HG02623 (cell line): ENCODE results near the gene PTK6.

ENCODE experiments used
- ATAC-seq: cut with Tn5 transposase; IDR thresholded peaks from one replicate; pipeline ENCODE4 v1.9.1; 2021; ENCODE audit warnings: moderate library complexity; ENCODE audit not compliant: unreplicated experiment

PTK6 gene

DNA sequence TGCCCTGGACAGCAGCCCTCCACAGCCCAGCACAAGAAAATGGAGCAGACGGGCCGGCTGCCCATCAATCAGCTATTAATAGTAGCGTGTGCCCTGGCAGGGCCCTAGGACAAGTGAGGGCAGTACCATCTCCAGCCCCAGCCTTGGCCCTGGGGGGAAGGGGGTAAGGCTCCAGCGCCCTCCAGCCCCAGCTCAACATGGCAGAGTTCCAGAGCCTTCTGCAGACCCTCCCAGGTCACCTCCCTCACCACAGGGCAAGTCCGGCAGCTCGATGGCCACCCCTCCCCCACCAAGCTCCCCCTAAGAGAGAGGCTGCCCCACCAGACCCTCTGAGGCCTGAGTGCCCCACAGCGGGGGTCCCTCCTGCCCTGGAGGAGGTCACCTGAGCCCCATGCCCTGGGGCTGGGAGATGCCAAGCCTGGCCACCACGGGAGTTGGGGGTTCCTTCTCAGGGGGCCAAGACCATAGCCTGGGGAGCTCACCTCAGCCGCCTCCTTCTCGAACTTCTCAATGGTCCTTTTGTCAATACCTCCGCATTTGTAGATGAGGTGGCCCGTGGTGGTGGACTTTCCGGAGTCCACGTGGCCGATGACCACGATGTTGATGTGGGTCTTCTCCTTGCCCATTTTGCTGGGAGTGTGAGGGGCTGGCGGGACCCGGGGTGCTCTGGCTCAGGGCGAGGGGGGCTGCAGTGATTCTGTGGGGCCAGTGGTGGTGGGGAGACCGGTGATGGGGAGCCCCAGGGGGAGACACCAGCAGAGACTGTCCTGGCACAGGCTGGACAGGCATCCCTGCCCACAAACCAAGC, 39.8 kb downstream of the PTK6 start:
- ATAC-seq = no peak

DNA sequence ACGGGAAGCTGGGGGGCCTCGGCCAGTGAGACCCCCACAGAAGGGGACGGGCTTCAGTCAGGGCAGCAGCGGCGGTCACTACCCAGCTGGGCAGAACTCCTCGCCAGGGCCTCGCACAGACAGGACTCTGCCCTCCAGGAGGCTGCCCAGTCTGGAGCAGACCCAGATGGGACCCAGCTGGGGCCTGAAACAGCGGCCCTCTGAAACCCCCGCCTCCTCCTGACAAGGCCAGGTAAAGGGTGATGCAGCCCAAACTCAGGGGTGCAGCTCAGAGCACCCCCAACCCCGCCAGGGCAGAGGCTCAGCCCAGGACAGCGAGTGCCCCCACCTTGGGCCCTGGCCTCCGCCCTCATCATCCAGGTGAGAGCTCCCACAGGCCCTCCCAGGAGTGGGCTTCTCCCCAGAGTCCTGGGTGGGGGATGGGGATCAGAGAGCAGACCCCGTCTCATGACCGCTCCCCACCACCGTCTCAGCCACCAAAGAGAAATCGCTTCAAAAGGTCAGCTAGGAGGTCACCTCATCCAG, 40.5 kb downstream of the PTK6 start:
- no peak for ATAC-seq

DNA sequence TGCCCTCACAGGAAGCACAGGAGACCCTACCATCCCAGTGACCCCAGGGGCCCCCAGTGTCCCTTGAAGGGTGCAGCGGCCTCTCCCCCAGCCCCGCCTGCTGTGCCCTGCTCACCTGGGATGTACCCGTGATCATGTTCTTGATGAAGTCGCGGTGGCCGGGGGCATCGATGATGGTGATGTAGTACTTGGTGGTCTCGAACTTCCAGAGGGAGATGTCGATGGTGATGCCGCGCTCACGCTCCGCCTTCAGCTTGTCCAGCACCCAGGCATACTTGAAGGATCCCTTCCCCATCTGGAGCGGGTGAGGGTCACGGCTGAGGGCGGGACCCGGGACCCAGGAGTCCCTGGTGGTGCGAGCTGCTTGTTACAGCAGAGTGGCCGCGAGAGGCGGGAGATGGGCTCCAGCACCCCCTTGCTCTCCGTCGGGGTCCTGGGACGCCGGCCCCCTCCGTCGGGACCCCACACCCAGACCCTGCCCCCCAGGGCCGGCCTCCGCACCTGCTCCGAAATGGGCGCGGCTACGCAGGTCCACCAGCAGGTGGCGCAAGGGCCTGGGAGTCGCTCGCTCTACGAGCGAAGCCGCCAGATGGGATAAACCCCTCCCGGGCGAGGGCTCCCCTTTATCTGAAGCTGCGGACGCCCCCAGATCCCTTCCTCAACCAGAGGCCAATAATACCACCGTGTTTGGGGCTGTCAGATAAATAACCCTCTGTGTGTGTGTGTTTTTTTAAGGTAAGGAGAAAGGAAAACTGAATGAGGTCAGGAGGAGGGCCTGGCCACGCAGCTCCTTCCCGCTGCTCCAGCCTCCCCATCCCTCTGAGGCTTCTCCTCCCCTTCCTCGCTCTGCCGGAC, 41.2 kb downstream of the PTK6 start:
- ATAC-seq = no peak

DNA sequence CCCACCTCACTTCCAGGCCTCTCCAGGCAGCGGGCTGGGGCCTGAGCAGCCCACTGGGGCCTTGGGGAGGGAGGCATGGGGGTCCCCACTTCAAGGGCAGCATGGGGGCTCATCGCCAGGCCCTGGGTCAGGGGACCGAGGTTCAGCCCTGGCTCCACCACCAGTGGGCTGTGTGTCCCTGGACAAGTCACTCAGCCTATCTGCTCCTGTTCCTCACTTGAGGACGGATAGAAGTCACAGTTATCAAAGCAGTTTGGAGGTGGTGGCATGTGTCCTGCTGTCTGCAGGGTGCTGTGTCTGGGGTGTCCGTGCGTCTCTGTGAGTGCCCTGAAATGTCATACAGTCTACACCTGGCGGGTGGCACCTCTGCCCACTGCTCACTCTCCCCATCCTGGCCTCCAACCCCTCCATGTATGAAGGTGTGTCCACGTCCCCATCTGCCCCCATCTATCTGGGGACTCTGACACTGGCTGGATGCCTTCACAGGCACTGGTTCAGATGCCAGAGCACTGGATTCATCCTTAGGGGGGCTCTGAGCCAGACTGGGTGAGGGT, 41.9 kb downstream of the PTK6 start:
- ATAC-seq = no peak

DNA sequence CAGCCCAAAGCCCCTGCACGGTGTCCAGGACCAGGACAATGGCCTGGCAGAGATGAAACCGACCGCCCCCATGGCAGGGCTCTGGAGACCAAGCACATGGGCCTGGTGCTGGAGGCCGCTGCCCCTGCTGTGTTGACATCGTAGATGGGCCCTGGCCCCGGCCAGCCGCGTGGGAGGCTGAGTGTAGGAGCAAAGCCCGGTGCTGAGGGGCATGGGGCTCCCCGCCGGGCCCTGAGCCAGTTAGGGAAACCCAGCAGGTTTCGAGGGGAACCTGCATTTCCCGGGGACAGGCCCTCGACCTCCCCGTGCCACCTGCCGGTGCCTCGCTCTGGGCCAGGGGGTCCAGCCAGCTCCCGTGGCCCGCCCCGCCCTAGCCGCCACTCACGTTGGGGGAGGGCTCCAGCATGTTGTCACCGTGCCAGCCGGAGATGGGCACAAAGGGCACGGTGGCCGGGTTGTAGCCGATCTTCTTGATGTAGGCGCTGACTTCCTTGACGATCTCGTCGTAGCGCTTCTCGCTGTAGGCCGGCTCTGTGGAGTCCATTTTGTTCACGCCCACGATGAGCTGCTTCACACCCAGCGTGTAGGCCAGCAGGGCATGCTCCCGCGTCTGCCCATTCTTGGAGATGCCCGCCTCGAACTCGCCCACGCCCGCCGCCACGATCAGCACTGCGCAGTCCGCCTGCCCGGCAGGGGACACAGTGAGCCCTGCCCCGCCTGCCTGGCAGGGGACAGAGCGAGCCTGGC, 42.6 kb downstream of the PTK6 start:
- no peak for ATAC-seq

DNA sequence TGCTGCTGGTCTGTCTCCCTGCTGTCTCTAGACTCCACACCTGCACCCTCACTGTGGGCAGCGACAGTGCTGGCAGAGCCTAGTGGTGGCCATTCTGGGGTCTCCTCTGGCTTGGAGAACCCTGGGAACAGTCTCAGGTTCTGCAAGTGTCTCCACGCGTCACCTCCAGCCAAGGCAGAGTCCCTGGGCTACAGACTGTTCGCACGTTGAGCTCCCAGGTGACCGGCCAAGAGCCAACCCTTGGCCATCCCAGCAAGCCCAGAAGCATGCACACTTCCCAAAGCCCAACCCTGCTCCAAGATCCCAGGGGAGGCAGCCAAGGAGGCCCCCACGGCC, 43.1 kb downstream of the PTK6 start:
- ATAC-seq = no peak

DNA sequence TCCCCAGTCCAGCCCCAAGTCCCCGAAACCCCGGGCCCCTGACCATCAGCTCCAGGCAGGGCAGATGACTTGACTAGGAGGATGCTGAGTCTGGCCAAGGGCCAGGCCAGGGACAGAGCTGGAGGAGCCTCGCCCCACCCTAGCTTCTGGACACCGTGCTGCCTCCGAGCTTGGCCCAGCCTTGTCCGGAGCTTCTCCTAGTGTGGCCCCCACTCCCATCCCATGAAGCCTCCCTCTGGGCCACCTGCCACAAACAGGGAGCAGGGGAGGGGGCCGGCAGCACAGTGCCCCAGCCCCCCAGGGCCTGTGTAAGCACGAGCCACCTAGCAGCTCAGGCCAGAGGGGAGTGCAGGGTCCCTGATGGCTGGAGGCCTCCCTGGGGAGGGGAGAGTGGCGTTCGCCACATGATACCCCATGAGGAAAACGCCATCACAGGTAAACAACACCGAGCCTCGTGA, 43.6 kb downstream of the PTK6 start:
- ATAC-seq = no peak

DNA sequence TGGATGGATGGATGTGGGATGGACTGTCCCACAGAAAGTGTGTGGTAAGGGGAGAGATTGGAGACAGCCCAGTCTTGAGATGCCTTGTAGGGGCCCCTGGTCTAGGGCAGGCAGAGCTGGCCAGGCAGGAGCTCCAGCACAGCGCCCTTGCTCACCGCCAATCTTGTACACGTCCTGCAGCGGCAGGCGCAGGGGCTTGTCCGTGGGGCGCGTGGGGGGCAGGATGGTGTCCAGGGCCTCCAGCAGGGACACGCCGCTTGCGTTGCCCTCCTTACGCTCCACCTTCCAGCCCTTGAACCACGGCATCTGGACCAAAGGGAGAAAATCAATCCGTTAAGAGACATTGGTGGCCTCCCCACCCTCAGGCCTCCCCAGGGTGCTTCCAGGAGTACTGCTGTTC, 44.2 kb downstream of the PTK6 start:
- no peak for ATAC-seq

DNA sequence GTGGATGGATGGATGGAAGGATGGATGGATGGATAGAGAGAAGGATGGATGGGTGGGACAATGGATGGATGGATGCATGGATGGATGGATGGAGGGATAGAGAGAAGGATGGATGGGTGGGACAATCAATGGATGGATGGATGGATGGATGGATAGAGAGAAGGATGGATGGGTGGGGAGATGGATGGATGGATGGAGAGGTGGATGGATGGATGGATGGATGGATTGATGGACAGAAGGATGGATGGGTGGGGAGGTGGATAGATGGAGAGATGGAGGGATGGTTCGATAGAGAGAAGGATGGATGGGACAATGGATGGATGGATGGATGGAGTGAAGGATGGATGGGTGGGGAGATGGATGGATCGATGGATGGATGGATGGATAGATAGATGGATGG, 44.7 kb downstream of the PTK6 start:
- no peak for ATAC-seq

DNA sequence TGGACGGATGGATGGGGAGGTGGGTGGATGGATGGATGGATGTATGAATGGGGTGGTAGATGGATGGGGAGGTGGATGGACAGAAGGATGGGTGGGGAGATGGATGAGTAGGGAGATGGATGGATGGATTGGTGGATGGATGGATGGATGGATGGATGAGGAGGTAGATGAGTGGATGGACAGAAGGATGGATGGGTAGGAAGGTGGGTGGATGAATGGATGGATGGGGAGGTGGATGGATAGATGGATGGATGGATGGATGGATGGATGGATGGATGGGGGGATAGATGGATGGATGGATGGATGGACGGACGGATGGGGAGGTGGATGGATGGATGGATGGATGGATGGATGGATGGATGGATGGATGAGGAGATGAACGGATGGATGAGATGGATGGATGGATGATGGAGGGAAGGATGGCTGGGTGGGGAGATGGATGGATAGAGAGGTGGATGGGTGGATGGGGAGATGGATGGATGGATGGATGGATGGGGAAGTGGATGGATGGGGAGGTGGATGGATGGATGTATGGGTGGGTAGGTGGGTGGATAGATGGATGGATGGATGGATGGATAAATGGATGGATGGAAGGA, 45.4 kb downstream of the PTK6 start:
- ATAC-seq = no peak

DNA sequence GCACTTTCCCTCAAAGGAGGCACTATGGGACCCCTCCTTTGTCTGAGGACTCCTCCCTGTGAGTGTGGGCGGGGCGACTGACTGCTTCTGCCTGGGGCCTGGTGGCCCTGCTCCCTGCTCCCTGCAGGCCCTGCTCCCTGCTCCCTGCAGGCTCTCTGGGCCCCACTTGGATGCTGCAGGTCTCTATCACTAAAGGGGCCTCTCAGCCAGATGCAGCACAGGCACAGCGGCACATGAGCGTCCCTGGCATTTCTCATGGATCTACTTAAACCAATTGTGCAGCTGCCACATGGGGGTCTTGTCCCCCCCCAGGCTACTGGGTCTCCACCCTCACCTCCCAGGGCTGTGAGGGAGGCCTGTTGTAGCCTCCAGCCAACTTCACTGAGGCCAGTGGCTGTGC, 46.1 kb downstream of the PTK6 start:
- ATAC-seq = no peak

DNA sequence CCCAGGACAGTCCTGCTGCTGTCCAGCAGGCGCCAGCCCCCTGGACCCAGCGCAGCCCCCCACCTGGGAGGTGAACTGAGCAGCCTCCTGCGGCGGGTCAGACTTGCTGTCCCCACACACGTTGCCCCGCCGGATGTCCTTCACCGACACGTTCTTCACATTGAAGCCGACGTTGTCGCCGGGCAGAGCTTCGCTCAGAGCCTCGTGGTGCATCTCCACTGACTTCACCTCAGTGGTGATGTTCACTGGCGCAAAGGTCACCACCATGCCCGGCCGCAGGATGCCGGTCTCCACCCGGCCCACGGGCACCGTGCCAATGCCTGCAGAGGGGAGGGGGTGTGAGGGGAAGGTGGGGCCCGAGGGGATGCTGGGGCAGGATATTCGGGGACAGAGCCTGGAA, 46.8 kb downstream of the PTK6 start:
- no peak for ATAC-seq

DNA sequence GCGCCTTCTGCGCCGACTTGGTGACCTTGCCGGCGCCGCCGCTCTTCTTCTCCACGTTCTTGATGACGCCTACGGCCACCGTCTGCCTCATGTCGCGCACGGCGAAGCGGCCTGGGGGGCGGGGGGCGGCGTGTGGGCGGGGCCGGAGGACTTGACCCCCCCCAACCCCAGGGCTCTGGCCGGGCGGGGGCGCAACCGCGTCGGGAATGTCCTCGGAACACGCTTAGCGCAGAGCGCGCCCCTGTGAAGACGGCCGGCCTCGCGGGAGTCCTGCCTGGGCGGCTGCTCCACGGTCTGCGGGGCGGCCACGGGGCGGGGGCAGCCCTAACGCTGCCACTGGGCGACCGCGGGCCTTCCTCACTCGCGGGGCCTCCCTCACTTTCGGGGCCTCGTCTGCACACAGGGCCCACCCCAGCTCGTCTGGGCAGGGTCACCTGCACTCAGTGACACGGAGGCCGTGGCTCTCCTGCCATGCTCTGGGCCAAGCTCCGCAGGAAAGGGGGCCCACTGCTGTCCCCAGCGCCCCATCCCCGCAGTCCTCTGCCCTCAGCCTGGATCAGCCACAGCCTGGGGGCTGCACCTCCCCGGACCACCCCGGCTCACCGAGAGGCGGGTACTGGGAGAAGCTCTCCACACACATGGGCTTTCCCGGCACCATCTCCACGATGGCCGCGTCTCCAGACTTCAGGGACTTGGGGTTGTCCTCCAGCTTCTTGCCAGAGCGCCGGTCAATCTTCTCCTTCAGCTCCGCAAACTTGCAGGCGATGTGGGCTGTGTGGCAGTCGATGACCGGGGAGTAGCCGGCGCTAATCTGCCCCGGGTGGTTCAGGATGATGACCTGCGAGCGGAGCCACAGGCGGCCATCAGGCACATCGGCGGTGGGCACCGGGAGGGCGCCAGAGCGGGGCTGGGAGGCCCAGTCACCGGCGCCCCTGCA, 48.6 kb downstream of the PTK6 start:
- ATAC-seq = no peak

DNA sequence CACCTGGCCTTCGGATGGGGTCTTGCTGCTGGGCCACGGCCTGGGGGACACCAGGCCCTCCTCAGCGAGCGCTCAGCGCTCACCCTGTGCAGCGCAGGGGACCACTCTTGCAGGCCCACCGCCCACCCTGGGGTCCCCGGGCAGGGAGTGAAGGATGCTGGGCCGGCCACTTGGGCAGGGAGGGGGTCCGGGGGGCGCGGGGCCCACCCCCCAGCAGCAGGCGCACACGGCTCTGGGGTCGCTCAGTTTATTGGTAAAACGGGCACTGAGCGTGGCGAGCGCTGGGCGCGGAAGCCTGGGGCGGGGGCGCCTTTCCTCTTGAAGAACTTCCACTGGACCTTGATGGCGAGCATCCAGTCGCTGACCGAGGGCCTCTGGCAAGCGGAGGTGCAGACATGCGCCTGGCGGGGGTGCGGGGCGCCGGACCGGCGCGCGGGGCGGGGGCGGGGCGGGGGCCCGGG, 49.4 kb downstream of the PTK6 start:
- ATAC-seq = no peak

DNA sequence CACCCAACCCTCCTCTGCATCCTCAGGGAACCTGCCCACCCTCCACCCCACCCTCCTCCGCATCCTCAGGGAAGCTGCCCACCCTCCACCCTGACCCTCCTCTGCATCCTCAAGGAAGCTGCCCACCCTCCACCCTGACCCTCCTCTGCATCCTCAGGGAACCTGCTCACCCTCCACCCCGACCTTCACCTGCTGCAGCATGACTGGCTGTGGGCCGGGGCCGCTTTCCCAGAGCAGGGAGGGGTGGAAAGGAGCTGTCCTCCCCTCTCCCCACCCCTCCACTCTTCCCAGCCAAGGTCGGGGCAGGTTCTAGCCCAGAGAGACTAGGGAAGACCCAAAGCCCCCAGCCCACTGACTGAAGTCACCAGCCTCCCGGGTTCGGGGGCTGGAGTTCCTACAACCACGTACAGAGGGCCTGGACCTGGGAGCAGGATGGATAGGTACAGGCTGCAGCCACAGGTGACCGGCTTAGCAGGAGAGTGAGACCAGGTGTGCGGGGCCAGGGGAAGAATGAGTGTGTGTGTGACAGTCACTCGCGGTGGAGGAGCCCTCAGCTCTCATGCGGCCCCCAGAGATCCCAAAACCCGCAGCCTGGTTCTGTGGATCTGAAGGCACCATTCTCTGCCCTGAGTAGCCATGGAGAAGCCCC, 49.9 kb downstream of the PTK6 start:
- ATAC-seq = no peak

DNA sequence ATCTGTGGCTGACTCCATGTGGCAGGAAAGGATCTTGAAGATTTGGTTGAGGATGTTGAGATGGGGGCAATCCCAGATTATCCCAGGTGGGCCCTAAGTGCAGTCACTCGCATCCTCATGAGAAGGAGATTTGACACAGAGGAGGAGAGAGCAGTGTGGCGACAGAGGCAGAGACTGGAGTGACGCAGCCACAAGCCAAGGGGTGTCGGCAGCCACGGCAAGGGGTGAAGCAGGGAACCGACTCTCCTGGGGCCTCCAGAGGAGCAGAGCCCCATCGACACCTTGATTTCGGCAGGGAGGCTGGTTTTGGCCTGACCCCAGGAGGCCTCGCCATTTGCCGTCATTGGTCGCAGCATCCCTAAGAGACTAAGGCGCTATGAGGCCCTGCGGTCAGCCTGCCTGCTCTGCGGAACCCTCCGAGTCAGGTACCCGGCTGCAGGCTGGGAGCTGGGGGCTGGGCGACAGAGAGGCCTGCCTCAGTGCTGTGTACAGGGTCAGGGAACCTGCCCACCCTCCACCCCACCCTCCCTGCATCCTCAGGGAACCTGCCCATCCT, 50.8 kb downstream of the PTK6 start:
- no peak for ATAC-seq

DNA sequence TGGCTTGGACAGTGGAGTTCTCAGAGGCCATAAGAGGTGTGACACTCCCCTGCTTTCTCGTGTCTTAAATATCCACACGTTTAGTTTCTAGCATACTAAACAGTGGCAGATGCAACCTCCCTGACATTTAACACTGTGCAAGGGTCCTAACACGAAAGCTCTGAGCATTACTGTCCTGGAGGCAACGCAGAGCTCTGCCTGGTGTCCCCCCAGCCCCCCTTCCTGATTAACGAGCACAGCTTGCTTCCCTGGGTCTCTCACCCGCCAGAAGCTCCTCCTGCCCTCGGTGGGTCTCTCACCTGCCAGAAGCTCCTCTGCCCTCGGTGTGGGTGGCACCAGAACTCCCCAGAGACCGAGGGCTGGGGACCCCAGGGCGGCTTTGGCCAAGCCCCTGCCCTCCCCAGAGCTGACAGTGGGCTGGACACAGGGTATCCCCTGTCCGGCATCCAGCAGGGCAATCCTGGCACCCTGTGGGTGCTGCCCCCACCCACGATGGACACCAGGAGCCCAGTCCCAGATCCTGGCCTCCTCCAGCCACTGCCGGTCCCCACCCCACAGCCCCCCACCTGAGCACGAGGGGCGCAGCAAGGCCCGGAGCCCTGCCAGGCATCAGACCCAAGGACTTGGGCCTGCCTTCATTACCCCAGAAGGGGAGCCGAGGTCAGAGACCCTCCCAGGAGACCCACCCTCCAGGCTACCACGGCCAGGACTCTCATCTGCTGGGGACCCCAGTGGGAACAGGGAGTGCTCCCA, 52.3 kb downstream of the PTK6 start:
- no peak for ATAC-seq

DNA sequence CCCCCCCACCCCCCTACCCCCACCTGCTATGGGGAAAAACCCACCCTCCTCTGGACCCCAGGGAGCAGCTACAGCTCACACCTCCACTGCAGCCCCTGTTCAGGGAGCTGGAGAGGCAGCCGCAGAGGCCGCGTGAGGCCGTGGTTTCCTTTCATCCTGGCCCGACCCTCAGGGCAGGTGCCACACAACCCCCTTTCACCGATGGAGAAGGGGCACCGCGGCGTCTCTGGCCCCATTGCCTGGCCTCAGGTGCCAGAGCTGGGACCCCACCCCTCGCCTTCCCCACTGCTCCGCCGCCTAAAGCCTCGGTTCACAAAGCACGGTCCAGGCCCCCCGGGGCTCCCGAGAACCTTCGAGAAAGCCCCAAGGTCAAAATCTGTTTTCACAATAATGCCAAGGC, 52.9 kb downstream of the PTK6 start:
- no peak for ATAC-seq
